H1 (cell line): ENCODE measurements around the gene BRSK2. TPM values are rescaled to one million over a fixed set of nuclear protein-coding genes. Genes with fewer than 3 reads are reported as not detected.

Source experiments
- BACH1 ChIP-seq: IDR thresholded peaks from 2 replicates; pipeline ENCODE4 v1.6.1; 2012; ENCODE audit warnings: low read length, improper control_type of control experiment
- GABPA ChIP-seq: IDR thresholded peaks from 2 replicates; pipeline ENCODE4 v1.6.1; 2011; ENCODE audit warnings: mild to moderate bottlenecking, low read length, moderate library complexity, borderline replicate concordance; ENCODE audit not compliant: insufficient read depth
- HDAC2 ChIP-seq, 2 experiments: fragments of 300-600 bp in 1 of 2; sonication (generic) in 1 of 2; IDR thresholded peaks; 2 replicates each; pipeline ENCODE4 v1.6.1; 2011 to 2012; ENCODE audit warnings: low read depth in 2 of 2, low read length in 2 of 2, mild to moderate bottlenecking in 2 of 2, moderate library complexity in 2 of 2, borderline replicate concordance in 1 of 2, inconsistent platforms in 1 of 2
- KDM1A ChIP-seq: fragments of 200-600, 300-600 bp; sonication (generic); IDR thresholded peaks from 2 replicates; pipeline ENCODE4 v1.7.1; 2016; ENCODE audit warnings: mild to moderate bottlenecking, low read length, borderline replicate concordance
- RFX5 ChIP-seq: IDR thresholded peaks from 2 replicates; pipeline ENCODE4 v1.6.1; 2011; ENCODE audit warnings: low read depth, low read length, improper control_type of control experiment, borderline replicate concordance
- polyA plus RNA-seq, 7 experiments: library from polyadenylated mRNA; depleted of rRNA in 3 of 7; stranded (reverse) in 5 of 7; unstranded in 2 of 7; fragments of >200 nt in 5 of 7; fragments of 200-250 nt in 2 of 7; gene quantifications; 1 replicate in 5 of 7; 2 replicates in 1 of 7; 4 replicates in 1 of 7; pipeline versions ENCODE4 v1.2.1 to v1.2.3, GENCODE V29; 2011 to 2013; ENCODE audit warnings: missing spikeins in 2 of 7, mixed read lengths in 2 of 7
- total RNA-seq: library from RNA; stranded (reverse); fragmentation: NEBNext Ultra II Directional; extraction: Animal tissue kit (Norgen Biotek cat#: 25700); gene quantifications from 2 replicates; pipeline ENCODE4 v1.2.1, GENCODE V29; 2021

Gene BRSK2
- total and polyA plus RNA-seq, 2 of the 8 experiments (the other 6 are each of a cell fraction or from before 2014, with no cell fraction given) = 17.3 to 27.1 TPM

DNA sequence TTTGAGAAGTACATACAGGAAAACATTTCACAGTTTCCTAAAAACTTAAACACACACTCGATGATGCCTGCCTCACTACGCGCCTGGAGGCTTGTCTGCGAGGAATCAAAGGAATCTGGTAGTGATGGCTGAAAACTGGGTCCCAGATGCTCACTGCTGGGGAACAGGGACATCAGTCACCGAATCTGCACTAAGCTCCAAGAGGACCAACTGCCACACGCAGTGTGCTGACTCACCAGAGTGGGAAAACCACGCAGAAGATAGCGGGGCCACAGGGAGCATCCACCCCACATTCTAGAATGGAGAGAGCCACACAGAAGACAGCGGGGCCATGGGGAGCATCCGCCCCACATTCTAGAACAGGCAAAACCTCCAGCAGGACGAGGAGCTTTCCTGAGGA lies 121.2 kb downstream of the BRSK2 start (continued):
- TF ChIP-seq KDM1A (no peak), GABPA (no peak), BACH1 (no peak), HDAC2 (IDR thresholded peaks at IDR 0.05; ENCODE audit: borderline replicate concordance in 1 of 2, low read depth in 2 of 2, low read length in 2 of 2) (no peak), RFX5 (no peak)
